NCI-H510A (cell line): ENCODE results near the gene SRSF3.
"Not testable (repeated sequence)": the region's sequence is repeated elsewhere in the genome, so short reads cannot be mapped to it uniquely, and the experiment has no call there.

Experiments
- DNase-seq: peaks from one replicate; lab custom pipeline; 2025; lab: John Stamatoyannopoulos, UW

Gene SRSF3

GRCh38 chr6:36605143-36605542 is 11.0 kb downstream of the SRSF3 start:
- DNase-seq = no peak

GRCh38 chr6:36605560-36606391 is 11.6 kb downstream of the SRSF3 start:
- DNase-seq = no peak

GRCh38 chr6:36607305-36607682 is 13.1 kb downstream of the SRSF3 start:
- DNase-seq = not testable (repeated sequence)

- DNase-seq = no peak
These were observed 13.7 kb downstream of the SRSF3 start for GRCh38 chr6:36607683-36608386.

GRCh38 chr6:36608788-36609563 is 14.8 kb downstream of the SRSF3 start:
- DNase-seq = no peak

- DNase-seq = no peak
These were observed 15.4 kb downstream of the SRSF3 start for GRCh38 chr6:36609582-36609981.

- no peak for DNase-seq
These were observed 16.1 kb downstream of the SRSF3 start for GRCh38 chr6:36610041-36610955.

GRCh38 chr6:36610956-36611336 is 16.8 kb downstream of the SRSF3 start:
- no peak for DNase-seq

GRCh38 chr6:36611679-36612078 is 17.5 kb downstream of the SRSF3 start:
- DNase-seq = not testable (repeated sequence)

GRCh38 chr6:36612101-36612625 is 18.0 kb downstream of the SRSF3 start:
- DNase-seq = no peak

GRCh38 chr6:36613200-36613995 is 19.2 kb downstream of the SRSF3 start:
- no peak for DNase-seq

- no peak for DNase-seq
These were observed 21.0 kb downstream of the SRSF3 start for GRCh38 chr6:36615018-36615761.

- DNase-seq = no peak
These were observed 22.8 kb downstream of the SRSF3 start for GRCh38 chr6:36616893-36617521.

- DNase-seq = no peak
These were observed 24.5 kb downstream of the SRSF3 start for GRCh38 chr6:36618366-36619355.

- DNase-seq = no peak
These were observed 27.3 kb downstream of the SRSF3 start for GRCh38 chr6:36621371-36621855.

GRCh38 chr6:36622901-36623546 is 28.9 kb downstream of the SRSF3 start:
- no peak for DNase-seq
